Natural killer cell (primary cell): ENCODE results near the gene GREB1. TPM values are rescaled to one million over a fixed set of nuclear protein-coding genes. Genes with fewer than 3 reads are reported as not detected.

Experiments used
- ATAC-seq, 3 donors: fragments of 150-1000 bp in 2 of 3; fragments of 200-7000 bp in 1 of 3; cut with Tn5 transposase; 1 replicate in 1 of 3; 2 replicates in 2 of 3; pipeline ENCODE4 v1.10.0; 2021; ENCODE audit warnings: mild to moderate bottlenecking in 2 of 3, moderate library complexity in 2 of 3
- DNase-seq, 2 donors: peaks; one replicate each; pipeline versions ENCODE4 v3.0.0 to v3.0.0-alpha.2; 2013 to 2021; ENCODE audit warnings: mixed read lengths in 1 of 2
- H3K27ac ChIP-seq: one replicate; pipeline ENCODE4 v1.5.1; 2013; ENCODE audit warnings: mild to moderate bottlenecking, low read length
- H3K27me3 ChIP-seq: one replicate; pipeline ENCODE4 v1.6.1; 2013; ENCODE audit warnings: low read length; ENCODE audit not compliant: control insufficient read depth, insufficient read depth
- H3K36me3 ChIP-seq: one replicate; pipeline ENCODE4 v1.6.1; 2013; ENCODE audit warnings: low read length; ENCODE audit not compliant: control insufficient read depth, insufficient read depth
- H3K4me1 ChIP-seq: one replicate; pipeline ENCODE4 v1.6.1; 2013; ENCODE audit warnings: low read length; ENCODE audit not compliant: control insufficient read depth, insufficient read depth
- H3K4me3 ChIP-seq: one replicate; pipeline ENCODE4 v1.5.1; 2013; ENCODE audit warnings: low read length
- H3K9me3 ChIP-seq: one replicate; pipeline ENCODE4 v1.6.1; 2013; ENCODE audit warnings: low read length; ENCODE audit not compliant: control insufficient read depth, insufficient read depth
- H3K27ac Mint-ChIP-seq, 2 donors: one replicate each; pipeline ENCODE4 v1.8.0; 2022; ENCODE audit warnings: mild to moderate bottlenecking in 2 of 2, mixed read lengths in 2 of 2, moderate library complexity in 1 of 2
- H3K27me3 Mint-ChIP-seq, 2 donors: one replicate each; pipeline ENCODE4 v1.8.0; 2022; ENCODE audit warnings: low read depth in 2 of 2, mixed read lengths in 2 of 2
- H3K36me3 Mint-ChIP-seq: one replicate; pipeline ENCODE4 v1.8.0; 2022; ENCODE audit warnings: mixed read lengths
- H3K4me1 Mint-ChIP-seq, 2 donors: one replicate each; pipeline ENCODE4 v1.8.0; 2022; ENCODE audit warnings: mixed read lengths in 2 of 2
- H3K4me3 Mint-ChIP-seq: one replicate; pipeline ENCODE4 v1.8.0; 2022; ENCODE audit warnings: mild to moderate bottlenecking, moderate library complexity, mixed read lengths
- H3K9me3 Mint-ChIP-seq, 2 donors: one replicate each; pipeline ENCODE4 v1.8.0; 2022; ENCODE audit warnings: mixed read lengths in 2 of 2
- CTCF ChIP-seq: fragments of 200-600 bp; IDR thresholded peaks from one replicate; pipeline ENCODE4 v1.8.0; 2022; ENCODE audit warnings: antibody characterized with exemption
- WGBS: methylation state at CpG from one replicate; pipeline ENCODE4 v1.1.7; 2013; ENCODE audit warnings: missing lambda C conversion rate; ENCODE audit not compliant: insufficient coverage; 5-methylcytosine and 5-hydroxymethylcytosine counted together
- intact Hi-C: fragments of 100-400 bp; cut with micrococcal nuclease; formaldehyde crosslinking; loops from one replicate; pipeline ENCODE4 v1.14.2; 2022
- total RNA-seq, 4 donors: library from RNA; stranded (reverse); fragments of 120-200 nt in 1 of 4; gene quantifications; one replicate each; pipeline versions ENCODE4 v1.2.3 to v1.2.4, GENCODE V29; 2013 to 2022

Gene GREB1
- total RNA-seq, 3 donors from 2014 or later (not counting 1 experiment from before 2014, with no cell fraction given): 0.85 to 2.5 (median 2.4) TPM

- no peak for ATAC-seq
- Histone ChIP-seq H3K9me3 (no peaks in the 10 kb centered on the region), H3K36me3 (no peaks in the 10 kb centered on the region), H3K4me3 (no peak overlapping the region), H3K27ac (no peak overlapping the region), H3K4me1 (no peaks in the 10 kb centered on the region), H3K27me3 (no peaks in the 10 kb centered on the region)
- Mint-ChIP-seq H3K27me3 (no peaks in the 10 kb centered on the region), H3K27ac (no peak overlapping the region), H3K4me3 (no peak overlapping the region), H3K9me3 (no peaks in the 10 kb centered on the region), H3K4me1 (no peaks in the 10 kb centered on the region), H3K36me3 (no peaks in the 10 kb centered on the region)
- no peak for TF ChIP-seq CTCF
- 85% methylated on average over 5 of the region's 7 CpGs for WGBS
- DNase-seq: no peak
- intact Hi-C loops: no loop called here
Observed at GRCh38 chr2:11602563-11603204, 68.8 kb downstream of the GREB1 start.

- Mint-ChIP-seq H3K4me1 (no peaks in the 10 kb centered on the region), H3K36me3 (no peaks in the 10 kb centered on the region), H3K27ac (no peak overlapping the region), H3K4me3 (no peak overlapping the region), H3K27me3 (peaks cover 0 to 11% of the 10 kb centered on the region in 2 donors), H3K9me3 (no peaks in the 10 kb centered on the region)
- no peak for DNase-seq
- Histone ChIP-seq H3K36me3 (no peaks in the 10 kb centered on the region), H3K27ac (no peak overlapping the region), H3K4me3 (no peak overlapping the region), H3K9me3 (no peaks in the 10 kb centered on the region), H3K4me1 (no peaks in the 10 kb centered on the region), H3K27me3 (no peaks in the 10 kb centered on the region)
- no peak for ATAC-seq
- WGBS: 95% methylated on average over 38 of the region's 38 CpGs
- intact Hi-C loops: no loop called here
- TF ChIP-seq CTCF: no peak
Observed at GRCh38 chr2:11610624-11611242, 76.9 kb downstream of the GREB1 start.

GRCh38 chr2:11611251-11611650 lies 77.4 kb downstream of the GREB1 start:
- Histone ChIP-seq H3K9me3 (no peaks in the 10 kb centered on the region), H3K4me1 (no peaks in the 10 kb centered on the region), H3K27me3 (no peaks in the 10 kb centered on the region), H3K36me3 (no peaks in the 10 kb centered on the region), H3K27ac (no peak overlapping the region), H3K4me3 (no peak overlapping the region)
- TF ChIP-seq CTCF: no peak
- H3K36me3 Mint-ChIP-seq: no peaks in the 10 kb centered on the region
- H3K27me3 Mint-ChIP-seq: peaks cover 0 to 11% of the 10 kb centered on the region in 2 donors
- H3K4me3 Mint-ChIP-seq: no peak overlapping the region
- intact Hi-C loops: no loop called here
- H3K27ac Mint-ChIP-seq: no peak overlapping the region
- H3K4me1 Mint-ChIP-seq: no peaks in the 10 kb centered on the region
- 95% methylated on average over 5 of the region's 5 CpGs for WGBS
- H3K9me3 Mint-ChIP-seq: no peaks in the 10 kb centered on the region
- DNase-seq (no peak), ATAC-seq (no peak)
